ENCODE measurements around the gene HUWE1.
A peak's percentile ranks its signal among the peaks of the same experiment; 100 is the strongest.

The HUWE1 gene

DNA sequence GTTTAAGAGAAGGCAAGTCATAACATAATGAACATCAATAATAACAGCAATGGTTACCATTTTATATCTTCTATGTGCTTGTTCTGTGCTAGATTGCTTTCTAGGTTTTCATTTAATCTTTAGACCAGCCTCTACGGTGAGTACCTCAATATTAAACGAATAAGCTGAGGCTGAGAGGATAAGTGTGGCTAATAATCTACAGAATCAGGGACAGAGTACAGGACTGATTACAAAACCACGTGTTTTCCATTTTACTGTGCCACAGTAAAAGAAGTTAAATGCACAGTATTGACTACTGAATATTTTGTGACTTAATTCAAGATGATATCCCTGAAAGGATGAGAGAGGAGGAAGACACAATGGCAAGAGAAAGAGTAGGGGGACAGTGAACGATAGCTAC, 56.3 kb downstream of the HUWE1 start:
- in situ Hi-C loops (cut with MboI; ENCODE audit: low sequenced_read_pairs) = no loop called here
- H3K9me3 ChIP-seq = no peaks in the 10 kb centered on the region
- no peaks in the 10 kb centered on the region for H3K4me1 ChIP-seq
- H3K36me3 ChIP-seq (replicated peaks) = peaks cover 94% of the 10 kb centered on the region
- no peak for DNase-seq (ENCODE audit: low spot score in 2 of 2)
- H3K27me3 ChIP-seq (ENCODE audit: low read depth) = no peaks in the 10 kb centered on the region
- H3K4me3 ChIP-seq = no peak overlapping the region

DNA sequence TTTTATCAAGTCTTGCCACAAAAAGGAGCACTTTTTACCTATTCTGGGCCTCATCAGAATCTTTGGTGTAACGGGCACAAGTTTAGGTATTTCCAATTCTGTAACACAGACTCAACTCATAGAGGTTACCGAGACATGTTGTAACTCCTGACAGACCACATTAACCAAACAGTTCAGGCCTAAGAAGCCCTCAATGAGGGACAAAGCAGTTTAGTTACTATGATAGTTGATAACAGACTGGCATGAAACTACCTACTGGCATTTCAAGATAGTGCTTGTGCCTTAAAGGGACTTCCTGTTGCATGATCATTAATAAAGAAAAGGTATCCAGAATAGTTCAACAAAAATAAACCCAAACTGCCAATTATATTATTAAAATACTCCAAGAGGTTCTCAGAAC, 64.1 kb downstream of the HUWE1 start:
- Histone ChIP-seq H3K36me3 (replicated peaks) (peaks cover 88% of the 10 kb centered on the region), H3K4me1 (peaks cover 5% of the 10 kb centered on the region), H3K4me3 (no peak overlapping the region), H3K9me3 (no peaks in the 10 kb centered on the region), H3K27me3 (ENCODE audit: low read depth) (no peaks in the 10 kb centered on the region)
- DNase-seq (ENCODE audit: low spot score in 2 of 2) = no peak
- in situ Hi-C loops (cut with MboI; ENCODE audit: low sequenced_read_pairs) = no loop called here

DNA sequence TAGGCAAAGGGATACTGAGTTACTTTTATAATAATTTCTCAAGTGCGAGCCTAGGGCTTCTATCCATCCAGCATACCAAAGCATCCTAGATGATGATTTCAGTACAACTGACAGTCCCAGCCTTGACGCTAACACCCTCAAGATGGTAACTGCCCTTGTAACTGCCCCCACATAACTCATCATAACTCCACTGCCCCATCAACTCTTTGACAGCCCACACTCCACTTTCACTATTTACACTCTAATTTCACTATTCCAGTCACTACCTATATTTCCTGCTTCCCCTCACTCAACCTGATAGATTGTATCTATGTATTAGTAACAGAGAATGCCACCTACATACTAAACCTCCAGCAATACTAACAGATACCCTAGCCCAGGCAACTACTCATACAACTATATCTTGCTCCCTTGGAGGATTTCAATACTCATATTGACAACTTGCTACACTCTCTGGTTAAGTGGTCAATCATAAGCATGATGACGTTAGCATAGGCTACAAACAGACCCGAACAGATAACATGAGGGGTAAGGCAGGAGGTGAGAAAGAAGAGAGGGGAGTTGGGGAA, 65.0 kb downstream of the HUWE1 start:
- no peak for DNase-seq (ENCODE audit: low spot score in 2 of 2)
- Histone ChIP-seq H3K4me3 (no peak overlapping the region), H3K36me3 (replicated peaks) (peaks cover 88% of the 10 kb centered on the region), H3K4me1 (peaks cover 12% of the 10 kb centered on the region), H3K27me3 (ENCODE audit: low read depth) (no peaks in the 10 kb centered on the region), H3K9me3 (no peaks in the 10 kb centered on the region)
- in situ Hi-C loops (cut with MboI; ENCODE audit: low sequenced_read_pairs) = no loop called here

DNA sequence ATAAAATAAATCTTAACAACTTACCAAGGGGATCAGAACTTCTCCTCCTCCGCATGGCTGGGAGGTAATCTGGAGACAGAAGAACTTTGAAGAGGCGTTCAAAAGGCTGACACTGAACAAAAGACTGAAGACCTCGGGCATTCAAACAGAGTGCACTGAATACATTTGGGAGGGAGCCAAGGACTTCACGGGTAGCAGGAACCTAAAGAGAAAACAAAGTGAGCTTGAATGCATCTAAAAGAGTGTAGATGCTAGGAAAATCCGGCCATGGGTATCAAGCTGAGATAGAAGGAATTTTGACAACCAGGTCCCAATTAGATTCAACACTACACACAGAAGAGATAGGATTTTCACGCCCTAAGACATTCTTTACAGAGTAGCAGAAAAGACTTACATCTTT, 69.6 kb downstream of the HUWE1 start:
- Histone ChIP-seq H3K27me3 (ENCODE audit: low read depth) (no peaks in the 10 kb centered on the region), H3K4me1 (peaks cover 12% of the 10 kb centered on the region), H3K36me3 (replicated peaks) (peaks cover 91% of the 10 kb centered on the region), H3K4me3 (no peak overlapping the region), H3K9me3 (no peaks in the 10 kb centered on the region)
- DNase-seq (ENCODE audit: low spot score in 2 of 2) = peak; percentile 81 to 85
- in situ Hi-C loops (cut with MboI; ENCODE audit: low sequenced_read_pairs) = no loop called here

DNA sequence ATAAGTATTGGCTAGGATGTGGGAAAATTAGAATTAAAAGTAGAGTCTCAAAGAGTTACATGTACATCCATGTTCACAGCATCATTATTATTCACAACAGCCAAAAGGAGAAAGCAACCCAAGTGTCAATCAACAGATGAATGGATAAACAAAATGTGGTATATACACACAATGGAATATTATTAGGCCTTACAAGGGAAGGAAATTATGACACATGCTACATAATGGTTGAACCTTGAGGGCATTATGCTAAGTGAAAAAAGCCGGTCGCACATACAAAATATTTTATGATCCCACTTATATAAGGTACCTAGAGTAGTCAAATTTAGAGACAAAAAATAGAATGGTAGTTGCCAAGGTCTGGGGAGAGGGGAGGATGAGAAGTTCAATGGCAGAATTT, 80.1 kb downstream of the HUWE1 start:
- H3K27me3 ChIP-seq (ENCODE audit: low read depth) = no peaks in the 10 kb centered on the region
- in situ Hi-C loops (cut with MboI; ENCODE audit: low sequenced_read_pairs) = no loop called here
- H3K4me3 ChIP-seq = no peak overlapping the region
- peaks cover 9% of the 10 kb centered on the region for H3K4me1 ChIP-seq
- peaks cover 97% of the 10 kb centered on the region for H3K36me3 ChIP-seq (replicated peaks)
- no peak for DNase-seq (ENCODE audit: low spot score in 2 of 2)
- no peaks in the 10 kb centered on the region for H3K9me3 ChIP-seq

DNA sequence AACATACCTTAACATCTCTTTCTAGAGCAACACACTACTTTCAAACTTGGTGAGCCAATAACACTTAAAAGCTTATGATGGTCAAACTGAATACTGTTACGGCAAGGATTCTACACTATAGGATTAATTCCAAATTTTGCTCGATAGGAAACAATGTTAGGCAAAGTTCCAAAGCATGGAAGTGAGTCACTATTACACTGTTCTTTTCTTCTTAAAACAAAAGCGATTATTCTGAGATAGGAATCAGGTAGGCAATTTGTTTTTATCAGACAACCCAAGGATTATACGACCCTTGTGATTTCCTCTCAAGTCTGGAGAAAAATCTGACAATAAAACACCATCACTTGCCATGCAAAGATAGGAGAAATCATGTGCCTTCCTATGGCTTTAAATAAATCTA, 81.5 kb downstream of the HUWE1 start:
- Histone ChIP-seq H3K9me3 (no peaks in the 10 kb centered on the region), H3K4me3 (no peak overlapping the region), H3K27me3 (ENCODE audit: low read depth) (no peaks in the 10 kb centered on the region), H3K36me3 (replicated peaks) (peaks cover 98% of the 10 kb centered on the region), H3K4me1 (peaks cover 9% of the 10 kb centered on the region)
- DNase-seq (ENCODE audit: low spot score in 2 of 2) = no peak
- in situ Hi-C loops (cut with MboI; ENCODE audit: low sequenced_read_pairs) = no loop called here

DNA sequence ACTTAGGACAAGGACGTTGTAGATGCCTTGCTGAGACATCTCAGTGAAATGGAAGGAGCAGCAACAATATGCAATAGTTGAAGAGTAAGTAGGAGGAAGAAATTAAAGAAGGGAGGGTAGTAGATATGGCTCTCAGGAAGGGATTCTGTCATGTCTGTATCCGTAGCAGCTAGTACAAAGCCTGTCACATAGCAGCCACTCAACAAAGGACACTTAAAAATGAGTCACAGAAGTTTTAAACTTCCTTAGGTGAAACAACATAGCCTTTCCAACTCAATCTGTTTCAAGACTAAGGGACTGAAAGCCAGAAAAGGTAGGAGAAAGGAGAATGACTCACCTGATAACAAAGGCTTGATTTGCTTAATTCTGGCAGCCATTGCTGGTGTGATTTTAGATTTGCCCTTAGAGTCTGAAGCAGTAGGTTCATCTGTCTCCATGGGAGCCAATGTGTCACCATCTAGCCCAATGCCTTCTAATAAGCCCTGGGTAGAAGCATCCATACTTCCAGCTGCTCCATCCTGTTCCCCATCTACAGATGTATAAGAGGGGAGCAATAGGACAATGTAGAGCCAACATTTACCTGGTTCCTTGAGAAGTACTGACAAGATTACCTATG, 86.6 kb downstream of the HUWE1 start:
- Histone ChIP-seq H3K27me3 (ENCODE audit: low read depth) (no peaks in the 10 kb centered on the region), H3K4me1 (no peaks in the 10 kb centered on the region), H3K36me3 (replicated peaks) (peaks cover 90% of the 10 kb centered on the region), H3K4me3 (no peak overlapping the region), H3K9me3 (no peaks in the 10 kb centered on the region)
- DNase-seq (ENCODE audit: low spot score in 2 of 2) = no peak
- in situ Hi-C loops (cut with MboI; ENCODE audit: low sequenced_read_pairs) = no loop called here

DNA sequence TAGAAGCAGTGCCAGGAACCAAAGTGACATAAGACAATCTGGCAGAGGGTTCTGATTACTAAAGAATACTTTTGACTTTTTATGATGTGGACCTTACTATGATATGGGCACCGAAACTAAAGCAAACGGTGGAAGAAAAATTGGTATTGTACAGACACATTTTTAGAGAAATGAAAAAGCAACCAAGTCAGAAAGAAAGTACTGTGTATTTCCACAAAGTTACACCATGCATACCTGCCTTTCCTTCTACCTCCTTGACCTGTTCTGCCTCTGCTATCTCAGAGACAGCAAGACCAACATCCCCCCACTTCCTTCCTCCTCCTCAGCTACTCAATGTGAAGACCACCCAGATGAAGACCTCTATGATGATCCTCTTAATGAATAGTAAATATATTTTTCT, 88.3 kb downstream of the HUWE1 start:
- Histone ChIP-seq H3K27me3 (ENCODE audit: low read depth) (no peaks in the 10 kb centered on the region), H3K9me3 (no peaks in the 10 kb centered on the region), H3K4me3 (no peak overlapping the region), H3K36me3 (replicated peaks) (peaks cover 91% of the 10 kb centered on the region), H3K4me1 (no peaks in the 10 kb centered on the region)
- DNase-seq (ENCODE audit: low spot score in 2 of 2) = no peak
- in situ Hi-C loops (cut with MboI; ENCODE audit: low sequenced_read_pairs) = no loop called here

DNA sequence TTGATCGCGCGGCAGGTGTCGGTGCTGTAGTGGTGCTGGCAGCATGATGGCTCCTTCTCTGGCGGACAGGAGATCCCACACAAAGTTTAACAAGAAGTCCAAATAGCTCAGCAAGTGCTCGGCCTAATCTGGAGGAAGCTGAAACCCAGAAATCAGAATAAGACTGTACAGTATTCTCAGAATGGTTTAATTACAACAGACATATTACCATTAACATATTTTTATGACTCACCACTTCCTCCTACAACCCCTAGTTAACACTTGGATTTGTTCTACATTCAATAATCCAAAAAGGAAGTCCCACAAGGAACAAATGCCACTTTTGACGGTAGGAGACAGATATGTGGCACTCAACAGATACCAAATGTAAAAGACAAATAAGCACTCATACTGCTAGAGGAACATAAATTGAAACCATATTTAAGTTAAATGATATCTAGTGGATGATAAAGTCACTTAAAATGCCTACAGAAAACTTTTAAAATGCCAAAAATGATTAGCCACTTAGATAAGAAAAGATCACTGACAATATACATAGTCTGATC, 91.2 kb downstream of the HUWE1 start:
- in situ Hi-C loops (cut with MboI; ENCODE audit: low sequenced_read_pairs) = no loop called here
- Histone ChIP-seq H3K4me1 (no peaks in the 10 kb centered on the region), H3K36me3 (replicated peaks) (peaks cover 91% of the 10 kb centered on the region), H3K4me3 (no peak overlapping the region), H3K9me3 (no peaks in the 10 kb centered on the region), H3K27me3 (ENCODE audit: low read depth) (no peaks in the 10 kb centered on the region)
- no peak for DNase-seq (ENCODE audit: low spot score in 2 of 2)

DNA sequence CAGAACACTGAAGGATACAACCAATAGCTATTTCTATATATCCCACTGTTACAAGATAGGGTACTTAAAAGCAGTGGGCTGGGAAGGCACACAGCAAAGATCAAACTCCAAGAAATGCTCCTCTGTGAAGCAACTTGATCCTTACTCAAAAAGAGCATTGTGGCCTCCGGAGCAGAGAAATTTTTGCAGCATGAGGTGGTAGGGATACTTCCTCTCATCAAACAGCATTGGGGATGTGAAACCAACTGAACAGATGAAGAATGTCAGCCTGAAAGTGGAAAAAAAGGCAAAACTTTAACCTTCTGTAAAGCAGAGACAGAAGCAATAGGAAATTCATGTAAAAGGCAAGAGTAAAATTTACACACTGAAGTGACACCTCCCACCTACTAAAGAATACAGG, 92.2 kb downstream of the HUWE1 start:
- no peak for DNase-seq (ENCODE audit: low spot score in 2 of 2)

DNA sequence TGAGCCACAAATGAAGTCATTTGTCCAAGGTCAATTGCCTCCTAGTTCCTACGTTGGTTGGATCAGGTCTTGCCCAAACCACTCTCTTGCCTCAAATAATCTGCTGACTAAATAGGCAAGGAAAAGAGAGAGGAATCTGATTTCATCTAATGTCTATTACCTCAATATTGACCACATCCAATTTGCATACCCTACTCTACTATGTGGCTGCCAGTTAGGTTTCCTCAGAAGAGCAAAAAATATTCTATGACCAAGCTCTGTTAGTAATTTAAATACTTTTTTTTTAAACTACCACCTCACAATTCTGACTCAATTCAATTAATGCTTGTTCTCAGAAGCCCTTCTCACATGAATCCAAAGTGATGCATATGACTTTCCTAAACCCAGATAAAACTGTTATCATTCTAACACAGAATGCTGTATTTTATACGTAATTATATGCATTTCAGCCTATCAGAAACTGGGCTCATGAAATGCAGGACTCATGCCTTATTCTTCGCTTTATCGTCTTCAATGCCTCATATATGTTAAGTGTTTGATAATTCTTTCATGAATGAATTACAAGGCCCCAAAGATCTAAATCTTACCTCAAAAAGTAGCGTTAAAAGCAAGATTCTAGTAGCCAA, 98.6 kb downstream of the HUWE1 start:
- in situ Hi-C loops (cut with MboI; ENCODE audit: low sequenced_read_pairs) = no loop called here
- H3K27me3 ChIP-seq (ENCODE audit: low read depth) = no peaks in the 10 kb centered on the region
- no peak overlapping the region for H3K4me3 ChIP-seq
- no peaks in the 10 kb centered on the region for H3K9me3 ChIP-seq
- H3K4me1 ChIP-seq = no peaks in the 10 kb centered on the region
- no peak for DNase-seq (ENCODE audit: low spot score in 2 of 2)
- H3K36me3 ChIP-seq (replicated peaks) = peaks cover 100% of the 10 kb centered on the region

More for the DNA sequence above, 92.2 kb downstream of the HUWE1 start:
- Histone ChIP-seq H3K9me3 (no peaks in the 10 kb centered on the region), H3K4me1 (no peaks in the 10 kb centered on the region), H3K27me3 (ENCODE audit: low read depth) (no peaks in the 10 kb centered on the region), H3K36me3 (replicated peaks) (peaks cover 91% of the 10 kb centered on the region), H3K4me3 (no peak overlapping the region)
- in situ Hi-C loops (cut with MboI; ENCODE audit: low sequenced_read_pairs) = no loop called here

DNA sequence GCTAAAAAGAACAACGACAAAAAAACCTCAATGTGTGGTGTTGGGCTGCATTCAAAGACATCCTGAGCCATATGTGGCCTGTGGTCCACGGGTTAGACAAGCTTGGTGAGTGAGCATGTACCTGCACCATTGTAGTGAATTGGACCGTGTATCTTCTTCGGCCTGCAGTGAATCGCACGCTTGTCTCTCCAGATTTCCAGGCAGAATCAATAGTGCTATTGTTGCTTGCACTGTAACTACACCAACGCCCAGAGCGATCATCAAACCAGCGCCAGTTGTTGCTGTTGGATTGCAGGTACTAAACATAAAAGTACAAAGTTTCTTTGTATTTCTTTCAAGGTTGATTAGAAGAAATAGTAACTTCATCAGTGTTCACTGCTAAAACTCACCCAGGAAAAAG, 101.6 kb downstream of the HUWE1 start:
- DNase-seq (ENCODE audit: low spot score in 2 of 2) = no peak
- H3K4me1 ChIP-seq = no peaks in the 10 kb centered on the region
- no peaks in the 10 kb centered on the region for H3K27me3 ChIP-seq (ENCODE audit: low read depth)
- H3K4me3 ChIP-seq = no peak overlapping the region
- peaks cover 100% of the 10 kb centered on the region for H3K36me3 ChIP-seq (replicated peaks)
- no peaks in the 10 kb centered on the region for H3K9me3 ChIP-seq
- in situ Hi-C loops (cut with MboI; ENCODE audit: low sequenced_read_pairs) = no loop called here

DNA sequence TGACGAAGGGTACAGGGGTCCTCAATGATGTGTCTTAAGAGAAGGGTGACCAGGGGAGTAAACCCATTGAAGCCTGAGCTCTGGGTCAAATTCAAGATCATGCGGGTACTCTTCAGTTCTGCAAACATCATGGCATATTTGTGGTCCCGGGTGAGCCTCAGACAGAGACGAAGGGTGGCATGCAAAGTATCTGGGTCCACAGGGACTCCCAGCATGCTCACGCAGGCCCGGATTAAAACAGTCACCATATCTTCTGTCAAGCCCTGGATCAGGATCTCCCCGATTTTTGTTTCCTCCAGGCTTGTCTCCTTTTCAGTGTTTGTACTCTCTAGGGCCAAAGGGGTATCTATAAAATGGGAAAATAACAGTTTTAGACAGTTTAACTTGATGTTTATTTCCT, 102.9 kb downstream of the HUWE1 start:
- Histone ChIP-seq H3K27me3 (ENCODE audit: low read depth) (no peaks in the 10 kb centered on the region), H3K36me3 (replicated peaks) (peaks cover 88% of the 10 kb centered on the region), H3K4me1 (no peaks in the 10 kb centered on the region), H3K9me3 (no peaks in the 10 kb centered on the region), H3K4me3 (no peak overlapping the region)
- in situ Hi-C loops (cut with MboI; ENCODE audit: low sequenced_read_pairs) = no loop called here
- no peak for DNase-seq (ENCODE audit: low spot score in 2 of 2)

DNA sequence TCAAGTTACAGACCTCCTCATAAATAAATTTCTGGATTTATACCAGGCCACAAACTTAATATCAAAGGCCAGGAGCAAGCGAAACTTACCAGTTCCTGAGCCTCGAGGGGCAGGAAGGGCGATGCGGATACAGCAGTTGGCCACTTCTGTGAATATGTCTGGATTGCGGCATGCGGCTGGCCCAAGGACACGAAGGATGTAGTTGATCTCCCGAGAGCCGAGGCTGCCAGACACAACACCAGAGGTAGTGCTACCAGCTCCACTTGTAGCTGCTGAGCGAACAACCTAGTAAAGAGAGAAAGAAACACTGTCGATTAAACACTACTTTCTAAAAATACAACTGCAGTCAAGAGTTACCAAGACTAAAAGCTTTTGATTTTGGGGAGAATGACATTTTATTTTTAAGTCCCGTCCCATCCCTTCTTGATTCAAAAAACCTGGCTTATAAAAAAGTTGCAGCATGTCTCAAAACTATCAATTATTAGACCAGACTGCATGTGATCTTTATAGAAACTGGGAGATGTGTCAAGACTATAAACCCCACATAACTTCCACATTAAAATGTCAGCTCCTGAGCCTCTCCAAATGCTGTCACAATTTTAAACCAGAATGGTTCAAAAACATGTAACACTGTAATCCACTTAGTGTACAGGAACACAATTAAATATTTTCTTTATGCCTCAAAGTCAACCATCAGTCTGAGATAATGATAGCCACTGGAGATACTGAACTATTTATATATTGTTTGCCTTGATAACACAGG, 105.6 kb downstream of the HUWE1 start:
- H3K9me3 ChIP-seq = no peaks in the 10 kb centered on the region
- no peaks in the 10 kb centered on the region for H3K4me1 ChIP-seq
- H3K27me3 ChIP-seq (ENCODE audit: low read depth) = no peaks in the 10 kb centered on the region
- no peak for DNase-seq (ENCODE audit: low spot score in 2 of 2)
- H3K4me3 ChIP-seq = no peak overlapping the region
- peaks cover 74% of the 10 kb centered on the region for H3K36me3 ChIP-seq (replicated peaks)
- in situ Hi-C loops (cut with MboI; ENCODE audit: low sequenced_read_pairs) = no loop called here

Measured in HAP-1 (cell line).